GM19328 (cell line): ENCODE data around the gene BST1.
"Not testable (repeated sequence)": the region's sequence is repeated elsewhere in the genome, so short reads cannot be mapped to it uniquely, and the experiment has no call there.

Source experiments
- ATAC-seq: cut with Tn5 transposase; IDR thresholded peaks from one replicate; pipeline ENCODE4 v1.9.1; 2021; ENCODE audit warnings: mild to moderate bottlenecking, moderate library complexity; ENCODE audit not compliant: unreplicated experiment

The BST1 gene

GRCh38 chr4:15707363-15707715 is 4.5 kb downstream of the BST1 start:
- ATAC-seq: no peak

- ATAC-seq: no peak
These were observed 8.9 kb downstream of the BST1 start for GRCh38 chr4:15711762-15712161.

- ATAC-seq: no peak
These were observed 9.3 kb downstream of the BST1 start for GRCh38 chr4:15712214-15712613.

GRCh38 chr4:15714141-15714540 is 11.3 kb downstream of the BST1 start:
- no peak for ATAC-seq

GRCh38 chr4:15714646-15715435 is 12.0 kb downstream of the BST1 start:
- no peak for ATAC-seq

- no peak for ATAC-seq
These were observed 13.2 kb downstream of the BST1 start for GRCh38 chr4:15716115-15716514.

- ATAC-seq: no peak
These were observed 14.2 kb downstream of the BST1 start for GRCh38 chr4:15717086-15717485.

GRCh38 chr4:15717657-15718416 is 15.0 kb downstream of the BST1 start:
- ATAC-seq: no peak

GRCh38 chr4:15718465-15718864 is 15.6 kb downstream of the BST1 start:
- no peak for ATAC-seq

GRCh38 chr4:15718959-15719358 is 16.1 kb downstream of the BST1 start:
- no peak for ATAC-seq

GRCh38 chr4:15719506-15719905 is 16.6 kb downstream of the BST1 start:
- ATAC-seq: no peak

- ATAC-seq: no peak
These were observed 18.0 kb downstream of the BST1 start for GRCh38 chr4:15720851-15721250.

- no peak for ATAC-seq
These were observed 22.7 kb downstream of the BST1 start for GRCh38 chr4:15725608-15726007.

GRCh38 chr4:15729910-15730533 is 27.2 kb downstream of the BST1 start:
- no peak for ATAC-seq

- ATAC-seq: not testable (repeated sequence)
These were observed 30.2 kb downstream of the BST1 start for GRCh38 chr4:15733061-15733460.

GRCh38 chr4:15735536-15735935 is 32.7 kb downstream of the BST1 start:
- no peak for ATAC-seq

- ATAC-seq: no peak
These were observed 33.7 kb downstream of the BST1 start for GRCh38 chr4:15736514-15737050.

GRCh38 chr4:15737255-15737654 is 34.4 kb downstream of the BST1 start:
- no peak for ATAC-seq

- no peak for ATAC-seq
These were observed 36.0 kb downstream of the BST1 start for GRCh38 chr4:15738877-15739276.

GRCh38 chr4:15740764-15741404 is 38.0 kb downstream of the BST1 start:
- no peak for ATAC-seq

- no peak for ATAC-seq
These were observed 39.3 kb downstream of the BST1 start for GRCh38 chr4:15742083-15742582.
